ENCODE results near the gene TESK2.

- TF ChIP-seq CTCF (IDR thresholded peaks at IDR 0.05): no peak
- TF ChIP-seq POLR2A (IDR thresholded peaks at IDR 0.05): no peak
Measured at GRCh38 chr1:45530632-45531135, 39.7 kb upstream of the TESK2 start.

All from suprapubic skin (tissue), 3 donors.